Prostate gland (tissue), 2 donors: ENCODE data around the gene PTK7. TPM values are rescaled to one million over a fixed set of nuclear protein-coding genes. Genes with fewer than 3 reads are reported as not detected.
A peak's percentile ranks its signal among the peaks of the same experiment; 100 is the strongest.
"Not testable (repeated sequence)": the region's sequence is repeated elsewhere in the genome, so short reads cannot be mapped to it uniquely, and the experiment has no call there.

ENCODE experiments used
- DNase-seq: peaks from one replicate; pipeline ENCODE4 v3.0.0-alpha.2; 2019; ENCODE audit warnings: low spot score
- H3K27ac ChIP-seq, 2 donors: fragments of 200-600 bp; sonication (generic); 2 replicates each; pipeline ENCODE4 v1.5.1; 2017 to 2019
- H3K27me3 ChIP-seq: fragments of 200-600 bp; sonication (generic); replicated peaks from 2 replicates; pipeline ENCODE4 v1.5.1; 2019; ENCODE audit not compliant: insufficient read depth
- H3K36me3 ChIP-seq, 2 donors: fragments of 200-600 bp; sonication (generic); 1 replicate in 1 of 2; 2 replicates in 1 of 2; pipeline versions ENCODE4 v1.5.1 to v1.8.1; 2017 to 2019
- H3K4me1 ChIP-seq: fragments of 200-600 bp; sonication (generic); replicated peaks from 2 replicates; pipeline ENCODE4 v1.5.1; 2019
- H3K4me3 ChIP-seq, 2 donors: fragments of 200-600 bp; sonication (generic); 2 replicates each; pipeline ENCODE4 v1.5.1; 2017 to 2019
- H3K9me3 ChIP-seq: fragments of 200-600 bp; sonication (generic); 2 replicates; pipeline ENCODE4 v1.5.1; 2017
- POLR2A ChIP-seq: fragments of 450-650 bp; IDR thresholded peaks from one replicate; pipeline ENCODE4 v1.6.1; 2016; ENCODE audit warnings: antibody characterized with exemption, mild to moderate bottlenecking
- POLR2AphosphoS5 ChIP-seq: sonication (generic); formaldehyde crosslinking; IDR thresholded peaks from one replicate; pipeline ENCODE4 v1.6.1; 2017; ENCODE audit warnings: antibody characterized with exemption
- WGBS: methylation state at CpG from one replicate; pipeline ENCODE4 v1.1.5; 2018; 5-methylcytosine and 5-hydroxymethylcytosine counted together
- intact Hi-C: fragments of 100-400 bp; cut with DNase I; formaldehyde crosslinking; loops from one replicate; pipeline ENCODE4 v1.14.2; 2022
- total RNA-seq, 2 donors: library from RNA; depleted of rRNA; stranded (reverse); fragments of >200 nt; gene quantifications; one replicate each; pipeline ENCODE4 v1.1.0, GENCODE V29; 2016
- TF ChIP-seq, protein P1 (sequence below), 4 experiments: fragments of 200-600 bp in 2 of 4; fragments of 450-650 bp in 2 of 4; sonication (generic) in 2 of 4; IDR thresholded peaks; 1 replicate in 3 of 4; 2 replicates in 1 of 4; pipeline ENCODE4 v1.5.1; 2016 to 2019; ENCODE audit warnings: antibody characterized with exemption in 4 of 4, mild to moderate bottlenecking in 2 of 4, moderate library complexity in 2 of 4

Gene PTK7
- total RNA-seq, 2 donors from 2014 or later, result 83.3 to 85.2 TPM

DNA sequence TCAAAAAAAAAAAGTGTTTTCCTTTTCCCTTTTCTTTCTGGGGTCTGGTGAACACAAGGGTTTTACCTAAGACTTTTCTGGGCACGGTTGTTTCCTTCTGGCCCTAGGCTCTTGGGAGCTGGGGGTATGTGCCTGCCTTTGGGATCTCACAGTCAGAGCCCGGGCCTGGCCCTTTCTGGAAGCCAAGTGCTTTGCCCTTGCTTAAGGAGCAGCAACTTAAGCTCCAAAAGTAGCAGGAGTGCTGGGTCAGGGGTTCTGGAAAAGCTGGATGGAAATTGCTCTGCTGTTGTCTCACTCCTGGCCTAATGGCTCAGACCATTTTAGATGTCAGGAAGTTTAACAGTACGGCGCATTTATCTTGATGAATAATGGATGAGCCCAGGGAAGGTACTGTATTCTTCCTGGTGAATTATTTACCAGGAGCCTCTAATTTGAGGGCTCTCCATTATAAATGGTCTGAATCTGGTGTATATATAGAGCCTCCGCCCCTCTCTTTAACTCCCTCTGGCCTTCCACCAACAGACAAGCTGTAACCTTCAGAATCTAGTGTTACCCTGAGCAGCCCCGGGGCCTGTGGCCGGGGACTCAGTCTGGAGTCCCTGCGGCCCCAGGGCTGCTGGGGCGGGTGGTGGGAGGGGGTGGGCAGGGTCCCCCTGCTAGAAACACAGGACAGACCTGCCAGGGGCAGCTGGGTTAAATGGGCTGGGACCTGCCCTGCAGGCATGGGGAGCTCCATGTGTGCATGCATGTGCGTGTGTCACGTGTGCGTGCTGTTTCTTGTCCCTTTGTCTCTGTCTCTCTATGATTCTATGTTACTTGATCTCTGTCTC, 37.5 kb downstream of the PTK7 start:
- no peak for DNase-seq
- Histone ChIP-seq H3K4me3 (no peak overlapping the region), H3K36me3 (no peaks in the 10 kb centered on the region), H3K4me1 (no peaks in the 10 kb centered on the region), H3K27ac (peak overlapping the region in 1 of 2 donors; percentile 14), H3K9me3 (no peaks in the 10 kb centered on the region), H3K27me3 (no peaks in the 10 kb centered on the region)
- intact Hi-C loops, result no loop called here
- TF ChIP-seq POLR2A (no peak), POLR2AphosphoS5 (no peak)
- TF ChIP-seq, protein P1, sequence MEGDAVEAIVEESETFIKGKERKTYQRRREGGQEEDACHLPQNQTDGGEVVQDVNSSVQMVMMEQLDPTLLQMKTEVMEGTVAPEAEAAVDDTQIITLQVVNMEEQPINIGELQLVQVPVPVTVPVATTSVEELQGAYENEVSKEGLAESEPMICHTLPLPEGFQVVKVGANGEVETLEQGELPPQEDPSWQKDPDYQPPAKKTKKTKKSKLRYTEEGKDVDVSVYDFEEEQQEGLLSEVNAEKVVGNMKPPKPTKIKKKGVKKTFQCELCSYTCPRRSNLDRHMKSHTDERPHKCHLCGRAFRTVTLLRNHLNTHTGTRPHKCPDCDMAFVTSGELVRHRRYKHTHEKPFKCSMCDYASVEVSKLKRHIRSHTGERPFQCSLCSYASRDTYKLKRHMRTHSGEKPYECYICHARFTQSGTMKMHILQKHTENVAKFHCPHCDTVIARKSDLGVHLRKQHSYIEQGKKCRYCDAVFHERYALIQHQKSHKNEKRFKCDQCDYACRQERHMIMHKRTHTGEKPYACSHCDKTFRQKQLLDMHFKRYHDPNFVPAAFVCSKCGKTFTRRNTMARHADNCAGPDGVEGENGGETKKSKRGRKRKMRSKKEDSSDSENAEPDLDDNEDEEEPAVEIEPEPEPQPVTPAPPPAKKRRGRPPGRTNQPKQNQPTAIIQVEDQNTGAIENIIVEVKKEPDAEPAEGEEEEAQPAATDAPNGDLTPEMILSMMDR (IDR thresholded peaks at IDR 0.05), result no peak
- 43% methylated on average over 12 of the region's 12 CpGs for WGBS

DNA sequence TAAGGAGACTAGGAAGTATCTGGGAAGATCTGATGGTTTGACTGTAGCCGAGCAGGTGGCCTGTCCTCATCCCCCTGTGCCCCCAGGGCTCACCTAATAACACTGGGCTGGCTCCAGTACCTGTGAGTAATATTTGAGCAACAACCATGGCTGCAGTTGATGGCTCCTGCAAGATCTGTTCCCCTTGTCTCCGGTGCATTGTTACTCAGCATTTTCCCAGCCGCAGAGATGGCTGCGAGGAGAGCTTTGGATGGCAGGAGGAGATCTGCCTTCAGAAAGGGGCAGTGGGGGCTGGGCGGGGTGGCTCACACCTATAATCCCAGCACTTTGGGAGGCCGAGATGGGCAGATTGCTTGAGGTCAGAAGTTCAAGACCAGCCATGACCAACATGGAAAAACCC, 39.3 kb downstream of the PTK7 start:
- WGBS, result 75% methylated on average over 6 of the region's 6 CpGs
- intact Hi-C loops, result no loop called here
- no peak overlapping the region for H3K4me3 ChIP-seq
- no peaks in the 10 kb centered on the region for H3K4me1 ChIP-seq
- no peaks in the 10 kb centered on the region for H3K9me3 ChIP-seq
- H3K27ac ChIP-seq, result no peak overlapping the region
- no peak for TF ChIP-seq POLR2A
- no peak for TF ChIP-seq POLR2AphosphoS5
- TF ChIP-seq, protein P1 (IDR thresholded peaks at IDR 0.05), result no peak
- DNase-seq, result no peak
- H3K27me3 ChIP-seq, result no peaks in the 10 kb centered on the region
- no peaks in the 10 kb centered on the region for H3K36me3 ChIP-seq

DNA sequence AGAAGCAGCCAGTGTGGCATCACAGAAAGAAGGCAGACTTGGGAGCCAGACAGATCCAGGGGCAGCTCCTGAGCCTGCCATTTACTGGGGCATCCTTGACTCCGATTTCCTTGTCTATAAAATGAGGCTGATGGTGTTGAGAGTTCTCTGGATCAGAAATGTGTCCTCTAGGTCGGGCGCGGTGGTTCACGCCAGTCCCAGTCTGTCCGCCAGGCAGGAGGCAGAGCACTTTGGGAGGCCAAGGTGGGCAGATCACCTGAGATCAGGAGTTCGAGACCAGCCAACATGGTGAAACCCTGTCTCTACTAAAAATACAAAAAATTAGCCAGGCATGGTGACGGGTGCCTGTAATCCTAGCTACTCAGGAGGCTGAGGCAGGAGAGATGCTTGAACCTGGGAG, 41.4 kb downstream of the PTK7 start:
- H3K4me1 ChIP-seq, H3K27ac ChIP-seq, intact Hi-C loops, H3K36me3 ChIP-seq, H3K9me3 ChIP-seq, H3K27me3 ChIP-seq, H3K4me3 ChIP-seq, DNase-seq: not testable (repeated sequence)
- 87% methylated on average over 8 of the region's 8 CpGs for whole genome bisulfite sequencing

DNA sequence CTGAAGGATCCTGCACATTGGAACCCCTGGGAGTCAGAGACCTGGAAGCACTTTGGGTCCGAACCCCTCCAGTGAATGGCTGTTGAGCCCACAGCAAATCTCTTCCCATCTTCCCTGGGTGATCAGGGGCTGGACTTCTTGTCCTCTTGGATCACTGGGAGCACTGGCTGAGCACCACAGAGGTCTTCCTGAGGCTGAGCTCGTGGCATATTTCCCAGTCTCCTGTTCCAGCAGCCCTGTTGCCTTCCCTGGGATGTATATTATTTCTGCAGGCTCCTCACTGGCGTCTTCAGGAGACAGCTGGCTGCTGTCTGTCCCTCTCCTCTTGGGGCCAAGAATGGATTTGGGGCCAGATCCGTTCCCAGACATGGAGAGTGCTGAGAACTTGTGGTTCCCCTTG, 43.4 kb downstream of the PTK7 start:
- peaks cover 6% of the 10 kb centered on the region for H3K4me1 ChIP-seq
- no peak overlapping the region for H3K27ac ChIP-seq
- intact Hi-C loops, result no loop called here
- H3K36me3 ChIP-seq, result no peaks in the 10 kb centered on the region
- H3K4me3 ChIP-seq, result no peak overlapping the region
- TF ChIP-seq, protein P1 (IDR thresholded peaks at IDR 0.05), result no peak
- TF ChIP-seq POLR2A (no peak), POLR2AphosphoS5 (no peak)
- H3K9me3 ChIP-seq, result no peaks in the 10 kb centered on the region
- no peak for DNase-seq
- no peaks in the 10 kb centered on the region for H3K27me3 ChIP-seq
- WGBS, result 65% methylated on average over 4 of the region's 4 CpGs

DNA sequence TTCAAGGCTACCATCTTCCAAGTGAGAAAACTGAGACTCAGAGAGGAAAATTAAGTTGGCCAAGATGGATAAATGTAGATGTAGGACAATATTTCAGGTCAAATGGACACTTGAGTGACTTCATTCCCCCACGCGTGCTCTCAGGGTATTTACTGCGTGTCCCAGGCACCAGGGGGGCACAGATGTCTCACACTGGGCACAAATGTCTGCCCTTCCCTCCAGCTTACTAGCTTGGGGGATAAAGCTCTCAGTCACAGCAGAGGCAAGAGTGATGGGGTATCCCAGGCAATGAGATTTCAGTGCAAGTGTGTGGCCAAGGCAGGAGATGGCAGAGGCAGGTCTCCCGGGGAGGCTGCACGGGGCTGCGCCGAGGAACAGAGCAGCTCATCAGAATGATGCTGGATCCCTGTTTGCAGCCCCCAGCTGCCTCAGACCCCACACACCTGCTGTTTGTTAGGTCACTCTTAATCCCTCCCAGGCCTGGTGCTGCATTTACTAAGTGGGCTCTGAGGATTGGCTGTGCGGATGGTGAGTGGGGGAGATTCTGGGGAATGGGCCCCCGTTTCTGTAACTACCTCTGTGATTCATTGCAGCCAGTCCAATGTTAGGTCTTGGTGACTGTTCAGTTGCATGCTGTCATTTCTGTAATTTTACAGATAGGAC, 44.1 kb downstream of the PTK7 start:
- no peak overlapping the region for H3K4me3 ChIP-seq
- WGBS, result 85% methylated on average over 9 of the region's 9 CpGs
- no peak for DNase-seq
- no peak overlapping the region for H3K27ac ChIP-seq
- intact Hi-C loops, result no loop called here
- TF ChIP-seq POLR2A (no peak), POLR2AphosphoS5 (no peak)
- TF ChIP-seq, protein P1 (IDR thresholded peaks at IDR 0.05), result no peak
- H3K4me1 ChIP-seq, result peaks cover 6% of the 10 kb centered on the region
- H3K27me3 ChIP-seq, result no peaks in the 10 kb centered on the region
- no peaks in the 10 kb centered on the region for H3K36me3 ChIP-seq
- H3K9me3 ChIP-seq, result no peaks in the 10 kb centered on the region
